MM.1S (cell line): Measurements from ENCODE around the gene MARF1.
"Not testable (repeated sequence)": the region's sequence is repeated elsewhere in the genome, so short reads cannot be mapped to it uniquely, and the experiment has no call there.

Experiments
- CTCF ChIP-seq: fragments of 300-600 bp; sonication (generic); IDR thresholded peaks from 2 replicates; pipeline ENCODE4 v1.5.1; 2016; ENCODE audit warnings: antibody characterized with exemption, low read length, mixed read lengths
- EZH2 ChIP-seq: fragments of 300-600 bp; sonication (generic); optimal IDR thresholded peaks from 2 replicates; pipeline ENCODE3; 2017; ENCODE audit warnings: low read depth, mild to moderate bottlenecking, antibody characterized with exemption, low read length, mixed read lengths
- EZH2phosphoT487 ChIP-seq: fragments of 300-600 bp; sonication (generic); IDR thresholded peaks from 2 replicates; pipeline ENCODE4 v1.6.1; 2018; ENCODE audit warnings: antibody characterized with exemption, low read length

- TF ChIP-seq CTCF, EZH2phosphoT487, EZH2: not testable (repeated sequence)
Observed at GRCh38 chr16:15672127-15672513, 29.2 kb upstream of the MARF1 start.
